GM10248 (cell line): ENCODE measurements around the gene SLC26A4.

Experiments used
- CTCF ChIA-PET: fragments of 300-600 bp; sonication (Branson Sonifier 250); formaldehyde crosslinking; extraction: SDS; loops from one replicate; lab custom pipeline; 2021; ENCODE audit warnings: antibody characterized with exemption; lab: Yijun Ruan, JAX
- POLR2A ChIA-PET: fragments of 350-650 bp; sonication (Branson Sonifier 250); formaldehyde crosslinking; extraction: SDS; loops from one replicate; lab custom pipeline; 2020; ENCODE audit warnings: antibody characterized with exemption; lab: Yijun Ruan, JAX
- DNase-seq: peaks from one replicate; pipeline ENCODE4 v3.0.0; 2012; ENCODE audit errors: extremely low spot score
- CTCF ChIP-seq: IDR thresholded peaks from 2 replicates; pipeline ENCODE4 v1.5.1; 2012; ENCODE audit warnings: mild to moderate bottlenecking, low read depth; ENCODE audit errors: extremely low read depth, missing control alignments, control extremely low read depth

SLC26A4 gene

GRCh38 chr7:107689553-107689952, 28.9 kb downstream of the SLC26A4 start:
- POLR2A ChIA-PET, result no interaction called here
- CTCF ChIA-PET, result interaction anchor here (1.0 kb wide), 1 partner anchor 51 kb away, joined by 3 read pairs; no protein-coding TSS in a partner anchor
- TF ChIP-seq CTCF, result no peak
- no peak for DNase-seq

- no peak for DNase-seq
- ChIA-PET CTCF (no interaction called here), POLR2A (no interaction called here)
- TF ChIP-seq CTCF, result no peak
Observed at GRCh38 chr7:107690084-107690483, 29.5 kb downstream of the SLC26A4 start.

GRCh38 chr7:107690611-107691010, 30.0 kb downstream of the SLC26A4 start:
- CTCF ChIA-PET, result no interaction called here
- POLR2A ChIA-PET, result no interaction called here
- no peak for TF ChIP-seq CTCF
- DNase-seq, result no peak

GRCh38 chr7:107691716-107692115, 31.1 kb downstream of the SLC26A4 start:
- ChIA-PET CTCF (no interaction called here), POLR2A (no interaction called here)
- no peak for TF ChIP-seq CTCF
- DNase-seq, result no peak

GRCh38 chr7:107692501-107692900, 31.9 kb downstream of the SLC26A4 start:
- DNase-seq, result no peak
- TF ChIP-seq CTCF, result no peak
- POLR2A ChIA-PET, result no interaction called here
- CTCF ChIA-PET, result interaction anchor here (1.0 kb wide), 1 partner anchor 544 kb away, joined by 3 read pairs; no protein-coding TSS in a partner anchor

GRCh38 chr7:107693396-107693795, 32.8 kb downstream of the SLC26A4 start:
- TF ChIP-seq CTCF, result no peak
- POLR2A ChIA-PET, result no interaction called here
- DNase-seq, result no peak
- CTCF ChIA-PET, result interaction anchor here (1.1 to 1.6 kb wide), 2 partner anchors 8 to 19 kb away, joined by 4 to 5 read pairs; no protein-coding TSS in a partner anchor
